H9 (cell line): Measurements from ENCODE around the gene FADS2. TPM values are rescaled to one million over a fixed set of nuclear protein-coding genes. Genes with fewer than 3 reads are reported as not detected.

ENCODE experiments used
- DNase-seq: peaks from one replicate; pipeline ENCODE4 v3.0.0-alpha.2; 2017
- H2AFZ ChIP-seq: one replicate; pipeline ENCODE4 v1.6.1; 2013; ENCODE audit warnings: mild to moderate bottlenecking, low read length, control low read depth, moderate library complexity
- H2AK5ac ChIP-seq: 2 replicates; pipeline ENCODE4 v1.6.1; 2013; ENCODE audit warnings: low read length, control low read depth, mixed read lengths; ENCODE audit not compliant: insufficient read length
- H2BK120ac ChIP-seq: one replicate; pipeline ENCODE4 v1.6.1; 2013; ENCODE audit warnings: low read depth, mild to moderate bottlenecking, low read length, control low read depth, inconsistent platforms; ENCODE audit not compliant: poor library complexity, severe bottlenecking
- H2BK12ac ChIP-seq: 2 replicates; pipeline ENCODE4 v1.6.1; 2013; ENCODE audit warnings: low read length, control low read depth, mixed read lengths, low read depth; ENCODE audit not compliant: insufficient read length
- H2BK15ac ChIP-seq: 2 replicates; pipeline ENCODE4 v1.6.1; 2013; ENCODE audit warnings: low read depth, low read length, control low read depth
- H2BK20ac ChIP-seq: one replicate; pipeline ENCODE4 v1.6.1; 2013; ENCODE audit warnings: low read depth, mild to moderate bottlenecking, low read length, control low read depth, inconsistent platforms; ENCODE audit not compliant: poor library complexity, severe bottlenecking
- H2BK5ac ChIP-seq: 2 replicates; pipeline ENCODE4 v1.6.1; 2013; ENCODE audit warnings: low read length, control low read depth, mixed read lengths; ENCODE audit not compliant: insufficient read length
- H3K14ac ChIP-seq: 2 replicates; pipeline ENCODE4 v1.6.1; 2013; ENCODE audit warnings: low read length, control low read depth; ENCODE audit not compliant: insufficient read depth
- H3K18ac ChIP-seq: 2 replicates; pipeline ENCODE4 v1.6.1; 2013; ENCODE audit warnings: low read depth, mild to moderate bottlenecking, mixed read lengths, low read length, control low read depth; ENCODE audit not compliant: insufficient read length
- H3K23ac ChIP-seq: 2 replicates; pipeline ENCODE4 v1.6.1; 2013; ENCODE audit warnings: low read length, control low read depth, mixed read lengths, low read depth; ENCODE audit not compliant: insufficient read length
- H3K23me2 ChIP-seq: 2 replicates; pipeline ENCODE4 v1.6.1; 2013; ENCODE audit warnings: low read depth, mild to moderate bottlenecking, mixed read lengths, low read length, control low read depth; ENCODE audit not compliant: insufficient read length, poor library complexity, severe bottlenecking
- H3K27ac ChIP-seq: 2 replicates; pipeline ENCODE4 v1.5.1; 2013; ENCODE audit warnings: low read length, control low read depth, mixed read lengths, low read depth; ENCODE audit not compliant: insufficient read length
- H3K27me3 ChIP-seq: 2 replicates; pipeline ENCODE4 v1.6.1; 2013; ENCODE audit warnings: low read length, control low read depth, inconsistent platforms; ENCODE audit not compliant: insufficient read depth
- H3K4ac ChIP-seq: 2 replicates; pipeline ENCODE4 v1.6.1; 2013; ENCODE audit warnings: low read depth, mild to moderate bottlenecking, control low read depth, inconsistent platforms, low read length, moderate library complexity
- H3K4me1 ChIP-seq: 2 replicates; pipeline ENCODE4 v1.6.1; 2013; ENCODE audit warnings: low read length, control low read depth, inconsistent platforms; ENCODE audit not compliant: insufficient read depth
- H3K4me2 ChIP-seq: 2 replicates; pipeline ENCODE4 v1.6.1; 2013; ENCODE audit warnings: low read length, control low read depth, mixed read lengths; ENCODE audit not compliant: insufficient read length, insufficient read depth
- H3K56ac ChIP-seq: 2 replicates; pipeline ENCODE4 v1.6.1; 2013; ENCODE audit warnings: low read depth, mild to moderate bottlenecking, mixed read lengths, low read length, control low read depth; ENCODE audit not compliant: insufficient read length
- H3K79me1 ChIP-seq: 2 replicates; pipeline ENCODE4 v1.6.1; 2013; ENCODE audit warnings: low read depth, mild to moderate bottlenecking, moderate library complexity, low read length, control low read depth, inconsistent platforms; ENCODE audit not compliant: insufficient read depth, poor library complexity, severe bottlenecking
- H3K79me2 ChIP-seq: 2 replicates; pipeline ENCODE4 v1.6.1; 2013; ENCODE audit warnings: low read length, control low read depth, inconsistent platforms; ENCODE audit not compliant: insufficient read depth
- H3K9ac ChIP-seq: 2 replicates; pipeline ENCODE4 v1.6.1; 2013; ENCODE audit warnings: low read length, control low read depth, mixed read lengths; ENCODE audit not compliant: insufficient read length; ENCODE audit errors: extremely low read depth
- H3K9me3 ChIP-seq: one replicate; pipeline ENCODE4 v1.6.1; 2013; ENCODE audit warnings: low read depth, low read length, inconsistent platforms; ENCODE audit not compliant: control insufficient read depth
- H3T11ph ChIP-seq: one replicate; pipeline ENCODE4 v1.6.1; 2013; ENCODE audit warnings: mild to moderate bottlenecking, low read length, control low read depth, inconsistent platforms
- H4K20me1 ChIP-seq: one replicate; pipeline ENCODE4 v1.6.1; 2013; ENCODE audit not compliant: control insufficient read depth, insufficient read length, insufficient read depth
- H4K5ac ChIP-seq: 2 replicates; pipeline ENCODE4 v1.6.1; 2013; ENCODE audit warnings: low read depth, mild to moderate bottlenecking, mixed read lengths, low read length, control low read depth; ENCODE audit not compliant: insufficient read length
- H4K8ac ChIP-seq: replicated peaks from 2 replicates; pipeline ENCODE4 v1.6.1; 2013; ENCODE audit warnings: low read length, control low read depth, mixed read lengths, low read depth; ENCODE audit not compliant: insufficient read length
- H4K91ac ChIP-seq: 2 replicates; pipeline ENCODE4 v1.6.1; 2013; ENCODE audit warnings: low read depth, mild to moderate bottlenecking, moderate library complexity, mixed read lengths, low read length, control low read depth; ENCODE audit not compliant: insufficient read length
- H3K27ac Mint-ChIP-seq, 3 experiments: 2 replicates in 2 of 3; 3 replicates in 1 of 3; pipeline ENCODE4 v1.8.0; 2020 to 2021; ENCODE audit warnings: mixed read lengths in 3 of 3, mild to moderate bottlenecking in 1 of 3, moderate library complexity in 1 of 3
- H3K27me3 Mint-ChIP-seq: 2 replicates; pipeline ENCODE4 v1.8.0; 2021; ENCODE audit warnings: low read depth, mild to moderate bottlenecking, moderate library complexity, mixed read lengths
- H3K36me3 Mint-ChIP-seq, 3 experiments: 2 replicates in 2 of 3; 3 replicates in 1 of 3; pipeline ENCODE4 v1.8.0; 2020 to 2021; ENCODE audit warnings: low read depth in 3 of 3, mixed read lengths in 3 of 3; ENCODE audit not compliant: insufficient read depth in 1 of 3
- H3K4me1 Mint-ChIP-seq, 2 experiments: 2 replicates each; pipeline ENCODE4 v1.8.0; 2020; ENCODE audit warnings: mixed read lengths in 2 of 2
- H3K4me3 Mint-ChIP-seq, 2 experiments: 2 replicates in 1 of 2; 3 replicates in 1 of 2; pipeline ENCODE4 v1.8.0; 2020 to 2021; ENCODE audit warnings: mild to moderate bottlenecking in 2 of 2, mixed read lengths in 2 of 2, moderate library complexity in 1 of 2
- H3K9me3 Mint-ChIP-seq, 2 experiments: 2 replicates in 1 of 2; 3 replicates in 1 of 2; pipeline ENCODE4 v1.8.0; 2020; ENCODE audit warnings: mild to moderate bottlenecking in 2 of 2, mixed read lengths in 2 of 2, moderate library complexity in 1 of 2
- CTCF ChIP-seq: fragments of 200-600 bp; sonication (generic); conservative IDR thresholded peaks from 3 replicates; pipeline ENCODE4 v1.8.0; 2021; ENCODE audit warnings: antibody characterized with exemption, mild to moderate bottlenecking
- WGBS: extraction: QIAGEN DNeasy Blood & Tissue Kit; methylation state at CpG from one replicate; pipeline ENCODE4 v1.1.7; 2013; ENCODE audit warnings: missing lambda C conversion rate, low lambda C conversion rate, mixed read lengths; ENCODE audit not compliant: insufficient read length; ENCODE audit errors: extremely low coverage; 5-methylcytosine and 5-hydroxymethylcytosine counted together
- total RNA-seq: library from RNA; stranded (reverse); gene quantifications from 2 replicates; pipeline ENCODE4 v1.2.1, GENCODE V29; 2021

Gene FADS2
- total RNA-seq, 1 experiment from 2014 or later: 322 TPM

GRCh38 chr11:61782299-61782698 is 45.8 kb upstream of the FADS2 start:
- Histone ChIP-seq H4K8ac (no peak overlapping the region), H2AK5ac (no peak overlapping the region), H2BK20ac (no peak overlapping the region), H4K5ac (no peak overlapping the region), H3K79me1 (no peaks in the 10 kb centered on the region), H3K23ac (no peak overlapping the region), H3K14ac (no peak overlapping the region), H3K27ac (no peak overlapping the region), H3K79me2 (no peaks in the 10 kb centered on the region), H2AFZ (no peak overlapping the region), H3K4me1 (no peaks in the 10 kb centered on the region), H3K4me2 (no peak overlapping the region), H2BK120ac (no peak overlapping the region), H3K4ac (no peak overlapping the region), H3T11ph (no peak overlapping the region), H3K9ac (no peak overlapping the region), H3K56ac (no peak overlapping the region), H2BK12ac (no peak overlapping the region), H3K27me3 (no peaks in the 10 kb centered on the region), H3K18ac (no peak overlapping the region), H2BK15ac (no peak overlapping the region), H3K23me2 (no peaks in the 10 kb centered on the region), H2BK5ac (no peak overlapping the region), H4K20me1 (no peaks in the 10 kb centered on the region), H4K91ac (no peak overlapping the region), H3K9me3 (no peaks in the 10 kb centered on the region)
- Mint-ChIP-seq H3K4me3 (no peak overlapping the region; a peak in 1 of 5 replicates), H3K27me3 (peaks cover 2% of the 10 kb centered on the region; the same call in 1 of the 2 replicates), H3K36me3 (peaks cover 16 to 53% (median 46%) of the 10 kb centered on the region in 3 experiments), H3K27ac (no peak overlapping the region), H3K9me3 (peaks cover 0 to 2% of the 10 kb centered on the region in 2 experiments; a peak in 2 of 5 replicates), H3K4me1 (peaks cover 9 to 13% of the 10 kb centered on the region in 2 experiments; a peak in 2 of 4 replicates)
- no peak for DNase-seq
- whole genome bisulfite sequencing: no CpG with 5 or more reads among the region's 3 CpGs
- TF ChIP-seq CTCF: no peak
